ENCODE measurements around the gene ANKS6.
"Not testable (repeated sequence)": the region's sequence is repeated elsewhere in the genome, so short reads cannot be mapped to it uniquely, and the experiment has no call there.

ANKS6 gene

DNA sequence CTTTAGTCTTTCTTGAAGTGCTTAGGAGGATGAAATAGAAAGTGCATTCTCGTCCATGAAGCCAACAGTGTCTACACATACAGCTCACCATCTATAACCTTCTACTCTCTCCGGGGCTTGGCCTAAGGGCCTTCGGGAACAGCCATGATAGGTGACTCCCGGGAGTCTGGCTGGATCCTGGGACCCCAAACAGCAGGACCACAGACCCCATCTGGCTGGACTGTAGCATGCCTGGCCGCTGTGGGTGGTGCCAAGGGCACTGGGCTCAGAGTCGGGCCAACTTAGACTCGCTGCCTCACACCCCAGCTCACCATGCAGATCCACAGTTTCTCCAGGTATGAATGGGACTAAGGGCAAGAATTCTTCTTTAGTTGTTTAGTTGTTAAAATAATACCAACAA is 104.0 kb downstream of the ANKS6 start:
- no peak for DNase-seq (ENCODE audit: low spot score in 2 of 2)
- no peaks in the 10 kb centered on the region for H3K9me3 ChIP-seq
- H3K4me1 ChIP-seq = no peaks in the 10 kb centered on the region
- H3K36me3 ChIP-seq (replicated peaks) = no peaks in the 10 kb centered on the region
- H3K4me3 ChIP-seq = no peak overlapping the region
- in situ Hi-C loops (cut with MboI; ENCODE audit: low sequenced_read_pairs) = no loop called here
- no peaks in the 10 kb centered on the region; the same call in 1 of the 2 replicates for H3K27me3 ChIP-seq (ENCODE audit: low read depth)

DNA sequence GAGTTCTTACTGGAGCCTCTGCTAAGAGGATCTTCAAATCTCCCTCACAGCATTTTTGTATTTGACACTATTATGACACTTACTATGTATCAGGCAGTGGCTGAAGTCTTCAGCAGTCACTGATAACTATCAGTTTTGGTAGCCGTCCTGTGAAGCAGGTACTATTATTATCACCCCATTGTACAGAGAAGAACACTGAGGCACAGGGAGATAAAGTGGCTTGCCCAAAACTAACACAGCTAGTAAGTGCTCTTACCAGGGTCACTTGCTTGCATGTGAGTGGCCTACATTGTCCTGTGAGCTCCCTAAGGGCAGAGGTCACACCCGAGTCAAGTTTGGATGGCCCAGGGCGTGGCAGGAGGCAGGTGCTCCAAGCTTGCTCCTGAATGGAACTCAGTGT is 104.5 kb downstream of the ANKS6 start:
- in situ Hi-C loops (cut with MboI; ENCODE audit: low sequenced_read_pairs) = no loop called here
- no peak overlapping the region for H3K4me3 ChIP-seq
- H3K9me3 ChIP-seq = no peaks in the 10 kb centered on the region
- no peaks in the 10 kb centered on the region; the same call in 1 of the 2 replicates for H3K27me3 ChIP-seq (ENCODE audit: low read depth)
- DNase-seq (ENCODE audit: low spot score in 2 of 2) = no peak
- no peaks in the 10 kb centered on the region for H3K4me1 ChIP-seq
- no peaks in the 10 kb centered on the region for H3K36me3 ChIP-seq (replicated peaks)

DNA sequence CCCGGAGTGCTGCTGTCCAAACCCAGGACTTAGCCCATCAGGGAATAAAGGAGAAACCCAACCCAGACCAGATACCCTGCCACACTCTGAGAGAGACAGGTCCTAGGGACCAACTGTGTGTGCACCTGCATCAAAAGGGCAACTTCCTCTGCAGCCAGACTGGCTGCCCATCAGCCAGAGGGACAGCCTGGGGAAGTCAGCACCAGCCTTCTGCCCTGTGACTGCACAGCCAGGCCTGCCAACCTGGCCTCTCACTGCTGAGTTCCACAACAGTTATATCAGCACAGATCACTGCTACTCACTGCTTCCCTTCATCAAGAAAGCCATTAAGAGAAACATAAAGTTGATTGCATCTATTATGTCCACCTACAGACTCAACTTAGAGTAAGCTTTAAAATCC is 105.7 kb downstream of the ANKS6 start:
- Histone ChIP-seq H3K27me3 (ENCODE audit: low read depth) (no peaks in the 10 kb centered on the region; the same call in 1 of the 2 replicates), H3K4me3 (no peak overlapping the region), H3K36me3 (replicated peaks) (no peaks in the 10 kb centered on the region), H3K4me1 (no peaks in the 10 kb centered on the region), H3K9me3 (no peaks in the 10 kb centered on the region)
- DNase-seq (ENCODE audit: low spot score in 2 of 2) = no peak
- in situ Hi-C loops (cut with MboI; ENCODE audit: low sequenced_read_pairs) = no loop called here

- Histone ChIP-seq H3K36me3 (replicated peaks) (no peaks in the 10 kb centered on the region), H3K27me3 (ENCODE audit: low read depth) (no peaks in the 10 kb centered on the region; the same call in 1 of the 2 replicates), H3K9me3 (no peaks in the 10 kb centered on the region), H3K4me3 (no peak overlapping the region), H3K4me1 (no peaks in the 10 kb centered on the region)
- in situ Hi-C loops (cut with MboI; ENCODE audit: low sequenced_read_pairs) = no loop called here
- DNase-seq (ENCODE audit: low spot score in 2 of 2) = no peak
Observed at GRCh38 chr9:98688710-98689495, 107.5 kb downstream of the ANKS6 start.

DNA sequence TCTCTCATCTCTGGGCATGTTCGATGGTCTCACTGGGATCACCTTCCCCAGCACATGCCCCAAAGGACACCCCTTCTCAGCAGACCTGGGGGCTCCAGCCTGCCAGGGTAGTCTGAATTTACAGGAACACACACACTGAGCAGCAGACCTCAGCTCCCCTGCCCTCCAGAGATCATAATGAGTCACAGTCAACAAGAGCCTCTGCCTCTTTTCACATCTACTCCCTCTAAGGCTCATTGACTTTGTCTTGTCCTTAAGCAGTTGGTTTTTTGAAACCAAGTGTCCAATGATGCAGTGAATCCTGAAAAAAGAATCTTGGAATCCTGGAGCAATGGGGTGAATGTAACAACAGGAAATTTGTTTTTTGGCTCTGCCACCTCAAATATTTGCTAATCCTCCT is 108.4 kb downstream of the ANKS6 start:
- H3K36me3 ChIP-seq (replicated peaks) = no peaks in the 10 kb centered on the region
- no peak for DNase-seq (ENCODE audit: low spot score in 2 of 2)
- in situ Hi-C loops (cut with MboI; ENCODE audit: low sequenced_read_pairs) = no loop called here
- no peaks in the 10 kb centered on the region for H3K9me3 ChIP-seq
- no peaks in the 10 kb centered on the region; the same call in 1 of the 2 replicates for H3K27me3 ChIP-seq (ENCODE audit: low read depth)
- no peaks in the 10 kb centered on the region for H3K4me1 ChIP-seq
- H3K4me3 ChIP-seq = no peak overlapping the region

DNA sequence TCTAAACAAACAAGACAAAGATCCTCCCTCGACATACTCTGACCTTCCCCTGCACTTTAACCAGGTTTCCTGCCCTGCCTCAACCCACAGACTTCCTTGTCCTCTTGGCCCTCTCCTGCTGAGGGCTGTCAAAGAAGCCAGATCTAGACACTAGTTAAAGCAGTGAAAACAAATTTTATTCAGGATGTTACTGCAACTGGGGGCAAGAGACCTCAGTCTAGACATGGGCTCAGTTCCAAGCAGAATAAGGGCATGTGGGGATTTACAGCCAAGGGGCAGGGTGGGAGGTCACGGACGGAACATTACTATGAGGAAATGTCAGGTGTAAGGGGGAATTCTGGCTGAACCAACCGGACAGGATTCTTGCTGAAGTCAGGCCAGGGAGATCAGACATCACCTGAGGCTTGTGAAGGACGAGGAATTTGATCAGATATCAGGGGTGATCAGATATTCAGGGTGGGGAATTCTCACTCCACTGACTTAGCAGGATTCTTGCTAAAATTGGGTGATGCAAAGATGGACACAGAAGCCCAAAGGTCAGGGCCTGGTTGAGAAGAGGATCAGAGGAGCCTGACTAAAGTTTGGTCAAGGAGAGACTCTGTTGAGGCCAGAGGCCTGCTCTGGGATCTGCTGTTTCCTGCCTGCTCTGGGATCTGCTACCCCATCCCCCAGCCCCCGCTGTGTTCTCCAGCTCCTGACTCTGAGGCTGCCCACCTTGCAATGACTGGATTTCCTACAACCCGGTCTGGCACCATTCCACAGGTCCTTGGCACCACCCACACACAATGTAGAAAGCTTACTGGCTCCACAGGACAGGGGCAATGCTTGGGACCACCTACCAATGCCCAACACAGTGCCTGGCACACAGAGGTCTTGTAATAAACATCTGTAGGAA is 109.1 kb downstream of the ANKS6 start:
- Histone ChIP-seq H3K9me3 (no peaks in the 10 kb centered on the region), H3K27me3 (ENCODE audit: low read depth) (no peaks in the 10 kb centered on the region; the same call in 1 of the 2 replicates), H3K4me1 (no peaks in the 10 kb centered on the region), H3K4me3 (no peak overlapping the region), H3K36me3 (replicated peaks) (no peaks in the 10 kb centered on the region)
- no peak for DNase-seq (ENCODE audit: low spot score in 2 of 2)
- in situ Hi-C loops (cut with MboI; ENCODE audit: low sequenced_read_pairs) = no loop called here

GRCh38 chr9:98684816-98685215 is 111.5 kb downstream of the ANKS6 start:
- H3K36me3 ChIP-seq (replicated peaks); H3K4me1 ChIP-seq; H3K9me3 ChIP-seq; in situ Hi-C loops (cut with MboI; ENCODE audit: low sequenced_read_pairs); H3K27me3 ChIP-seq (ENCODE audit: low read depth); H3K4me3 ChIP-seq; DNase-seq (ENCODE audit: low spot score in 2 of 2): not testable (repeated sequence)
